Esophagus squamous epithelium (tissue), 5 donors: ENCODE data around the gene MBOAT1. TPM values are rescaled to one million over a fixed set of nuclear protein-coding genes. Genes with fewer than 3 reads are reported as not detected.

Experiments
- DNase-seq: peaks from one replicate; lab custom pipeline; 2025; lab: John Stamatoyannopoulos, UW
- H3K27ac ChIP-seq, 4 donors: fragments of 200-600 bp; sonication (generic); one replicate each; pipeline ENCODE4 v1.5.1; 2016 to 2019; ENCODE audit warnings: mild to moderate bottlenecking in 1 of 4
- H3K27me3 ChIP-seq, 4 donors: fragments of 200-600 bp; sonication (generic); 1 replicate in 3 of 4; 2 replicates in 1 of 4; pipeline versions ENCODE4 v1.5.1 to v1.6.0; 2017 to 2021; ENCODE audit warnings: antibody characterized with exemption in 1 of 4
- H3K36me3 ChIP-seq, 3 donors: fragments of 200-600 bp; sonication (generic); one replicate each; pipeline ENCODE4 v1.5.1; 2016 to 2019
- H3K4me1 ChIP-seq, 3 donors: fragments of 200-600 bp; sonication (generic); one replicate each; pipeline ENCODE4 v1.5.1; 2017 to 2019
- H3K4me3 ChIP-seq, 4 donors: fragments of 200-600 bp; sonication (generic); 1 replicate in 3 of 4; 2 replicates in 1 of 4; pipeline ENCODE4 v1.5.1; 2016 to 2019; ENCODE audit warnings: mild to moderate bottlenecking in 2 of 4, moderate library complexity in 1 of 4
- H3K9me3 ChIP-seq, 3 donors: fragments of 200-600 bp; sonication (generic); one replicate each; pipeline ENCODE4 v1.5.1; 2016 to 2019
- CTCF ChIP-seq, 6 experiments: fragments of 450-650 bp in 4 of 6; fragments of 200-600 bp in 2 of 6; sonication (generic) in 2 of 6; IDR thresholded peaks; one replicate each; pipeline ENCODE4 v1.5.1; 2016 to 2019; ENCODE audit warnings: antibody characterized with exemption in 6 of 6, mild to moderate bottlenecking in 4 of 6, moderate library complexity in 4 of 6
- POLR2A ChIP-seq, 4 donors: fragments of 450-650 bp; IDR thresholded peaks; one replicate each; pipeline ENCODE4 v1.6.1; 2017; ENCODE audit warnings: antibody characterized with exemption in 4 of 4, mild to moderate bottlenecking in 4 of 4, moderate library complexity in 3 of 4
- WGBS, 2 donors: methylation state at CpG; one replicate each; pipeline ENCODE4 v1.1.5; 2018; 5-methylcytosine and 5-hydroxymethylcytosine counted together
- intact Hi-C: fragments of 100-400 bp; cut with DNase I; formaldehyde crosslinking; loops from one replicate; pipeline ENCODE4 v1.15.0; 2022
- total RNA-seq, 4 donors: library from RNA; depleted of rRNA; stranded (reverse); fragments of >200 nt; gene quantifications; one replicate each; pipeline ENCODE4 v1.1.0, GENCODE V29; 2016
- donor health status: DM: yes; HTN: yes; CAD: no.

The MBOAT1 gene
- total RNA-seq, 4 donors from 2014 or later = 5.2 to 12.8 (median 12.0) TPM

DNA sequence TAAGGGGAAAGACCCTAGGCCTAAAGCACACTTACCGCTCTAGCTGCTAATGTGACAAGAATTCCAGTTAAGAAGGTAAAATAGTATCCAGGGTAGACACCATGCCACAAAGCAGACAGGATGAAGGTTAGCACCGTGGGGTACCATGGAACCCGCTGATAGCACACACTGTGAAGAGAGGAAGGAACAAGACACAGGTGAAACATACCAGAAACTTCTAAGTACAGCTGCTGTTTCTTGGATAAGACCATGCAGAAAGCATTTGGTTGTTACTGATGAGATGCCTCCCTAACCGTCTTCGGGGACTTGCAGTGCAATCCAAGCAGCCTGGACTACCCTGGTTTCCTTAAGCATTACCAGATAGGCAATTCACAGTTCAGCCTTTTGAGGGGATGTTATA lies 99.4 kb downstream of the MBOAT1 start:
- H3K36me3 ChIP-seq = peaks cover 0 to 97% (median 10%) of the 10 kb centered on the region in 3 donors
- no peaks in the 10 kb centered on the region for H3K27me3 ChIP-seq
- H3K27ac ChIP-seq = no peak overlapping the region
- no peak for DNase-seq
- H3K9me3 ChIP-seq = no peaks in the 10 kb centered on the region
- intact Hi-C loops = no loop called here
- H3K4me3 ChIP-seq = no peak overlapping the region
- 95 to 98% methylated on average over 5 of the region's 5 CpGs for WGBS, 2 donors
- TF ChIP-seq POLR2A (IDR thresholded peaks at IDR 0.05) (no peak), CTCF (IDR thresholded peaks at IDR 0.05) (no peak)
- H3K4me1 ChIP-seq = peaks cover 0 to 7% (median 0%) of the 10 kb centered on the region in 3 donors

- Histone ChIP-seq H3K4me1 (peaks cover 0 to under 1% (median 0%) of the 10 kb centered on the region in 3 donors), H3K27me3 (no peaks in the 10 kb centered on the region), H3K36me3 (peaks cover 0 to 97% (median 10%) of the 10 kb centered on the region in 3 donors), H3K27ac (no peak overlapping the region), H3K4me3 (no peak overlapping the region), H3K9me3 (no peaks in the 10 kb centered on the region)
- DNase-seq = no peak
- TF ChIP-seq POLR2A (IDR thresholded peaks at IDR 0.05) (no peak), CTCF (IDR thresholded peaks at IDR 0.05) (no peak)
- WGBS, 2 donors = 90% methylated on average over 5 of the region's 5 CpGs
- intact Hi-C loops = no loop called here
Observed at GRCh38 chr6:20112241-20112640, 100.0 kb downstream of the MBOAT1 start.

DNA sequence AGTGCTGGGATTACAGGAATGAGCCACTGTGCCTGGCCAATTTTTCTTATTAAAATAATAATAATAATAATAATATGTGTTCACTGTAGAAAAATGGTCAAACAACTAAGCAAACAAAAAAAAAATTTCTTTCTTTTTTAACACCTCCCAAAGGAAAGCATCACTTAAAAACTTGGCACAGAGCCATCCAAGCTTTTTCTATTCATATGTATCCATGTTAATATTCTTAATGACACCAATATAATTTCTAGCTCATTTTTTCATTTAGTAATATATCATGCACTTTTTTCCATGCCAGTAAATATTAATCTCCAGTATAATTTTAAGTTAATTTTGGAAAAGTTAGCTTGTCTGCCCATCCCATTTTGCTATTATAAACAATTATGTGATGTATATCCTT lies 101.8 kb downstream of the MBOAT1 start:
- intact Hi-C loops = no loop called here
- Histone ChIP-seq H3K27me3 (no peaks in the 10 kb centered on the region), H3K27ac (no peak overlapping the region), H3K4me1 (no peaks in the 10 kb centered on the region), H3K36me3 (peaks cover 0 to 98% (median 10%) of the 10 kb centered on the region in 3 donors), H3K4me3 (no peak overlapping the region), H3K9me3 (no peaks in the 10 kb centered on the region)
- DNase-seq = no peak
- TF ChIP-seq POLR2A (IDR thresholded peaks at IDR 0.05) (no peak), CTCF (IDR thresholded peaks at IDR 0.05) (no peak)

GRCh38 chr6:20109526-20109925 lies 102.7 kb downstream of the MBOAT1 start:
- H3K9me3 ChIP-seq = no peaks in the 10 kb centered on the region
- 88 to 89% methylated on average over 6 of the region's 6 CpGs for WGBS, 2 donors
- no peak overlapping the region for H3K27ac ChIP-seq
- DNase-seq = no peak
- no peaks in the 10 kb centered on the region for H3K27me3 ChIP-seq
- peaks cover 0 to 96% (median 10%) of the 10 kb centered on the region in 3 donors for H3K36me3 ChIP-seq
- intact Hi-C loops = no loop called here
- TF ChIP-seq CTCF (IDR thresholded peaks at IDR 0.05) = no peak
- no peak for TF ChIP-seq POLR2A (IDR thresholded peaks at IDR 0.05)
- H3K4me3 ChIP-seq = no peak overlapping the region
- H3K4me1 ChIP-seq = no peaks in the 10 kb centered on the region

GRCh38 chr6:20105838-20106237 lies 106.4 kb downstream of the MBOAT1 start:
- no peak for DNase-seq
- 92 to 94% methylated on average over 4 of the region's 4 CpGs for WGBS, 2 donors
- H3K4me3 ChIP-seq = no peak overlapping the region
- H3K27ac ChIP-seq = no peak overlapping the region
- TF ChIP-seq POLR2A (IDR thresholded peaks at IDR 0.05) (no peak), CTCF (IDR thresholded peaks at IDR 0.05) (no peak)
- H3K27me3 ChIP-seq = no peaks in the 10 kb centered on the region
- intact Hi-C loops = no loop called here
- H3K4me1 ChIP-seq = no peaks in the 10 kb centered on the region
- peaks cover 0 to 96% (median 0%) of the 10 kb centered on the region in 3 donors for H3K36me3 ChIP-seq
- no peaks in the 10 kb centered on the region for H3K9me3 ChIP-seq
